OCI-LY7 (cell line): ENCODE measurements around the gene PHF23.

ENCODE experiments used
- EZH2phosphoT487 ChIP-seq: fragments of 200-600 bp; sonication (generic); IDR thresholded peaks from 2 replicates; pipeline ENCODE4 v1.6.1; 2018; ENCODE audit warnings: low read depth, borderline replicate concordance, mild to moderate bottlenecking, mixed run types, antibody characterized with exemption, low read length, moderate library complexity, mixed read lengths
- TF ChIP-seq, protein P1 (sequence below): fragments of 200-600 bp; sonication (generic); conservative IDR thresholded peaks from 2 replicates; pipeline ENCODE4 v1.5.1; 2014; ENCODE audit warnings: mild to moderate bottlenecking, antibody characterized with exemption, low read length, moderate library complexity, mixed read lengths

GRCh38 chr17:7249214-7249613 lies 10.0 kb upstream of the PHF23 start:
- TF ChIP-seq, protein P1, sequence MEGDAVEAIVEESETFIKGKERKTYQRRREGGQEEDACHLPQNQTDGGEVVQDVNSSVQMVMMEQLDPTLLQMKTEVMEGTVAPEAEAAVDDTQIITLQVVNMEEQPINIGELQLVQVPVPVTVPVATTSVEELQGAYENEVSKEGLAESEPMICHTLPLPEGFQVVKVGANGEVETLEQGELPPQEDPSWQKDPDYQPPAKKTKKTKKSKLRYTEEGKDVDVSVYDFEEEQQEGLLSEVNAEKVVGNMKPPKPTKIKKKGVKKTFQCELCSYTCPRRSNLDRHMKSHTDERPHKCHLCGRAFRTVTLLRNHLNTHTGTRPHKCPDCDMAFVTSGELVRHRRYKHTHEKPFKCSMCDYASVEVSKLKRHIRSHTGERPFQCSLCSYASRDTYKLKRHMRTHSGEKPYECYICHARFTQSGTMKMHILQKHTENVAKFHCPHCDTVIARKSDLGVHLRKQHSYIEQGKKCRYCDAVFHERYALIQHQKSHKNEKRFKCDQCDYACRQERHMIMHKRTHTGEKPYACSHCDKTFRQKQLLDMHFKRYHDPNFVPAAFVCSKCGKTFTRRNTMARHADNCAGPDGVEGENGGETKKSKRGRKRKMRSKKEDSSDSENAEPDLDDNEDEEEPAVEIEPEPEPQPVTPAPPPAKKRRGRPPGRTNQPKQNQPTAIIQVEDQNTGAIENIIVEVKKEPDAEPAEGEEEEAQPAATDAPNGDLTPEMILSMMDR, result no peak
- TF ChIP-seq EZH2phosphoT487, result no peak
